ENCODE data around the gene SLC28A1. TPM values are rescaled to one million over a fixed set of nuclear protein-coding genes. Genes with fewer than 3 reads are reported as not detected.

The SLC28A1 gene
- total RNA-seq, 1 experiment from 2014 or later: 0.17 TPM

GRCh38 chr15:84970843-84971242 is 86.4 kb downstream of the SLC28A1 start:
- no peak overlapping the region for H3K4me3 Mint-ChIP-seq (ENCODE audit: low read depth, unreplicated experiment)

GRCh38 chr15:84973492-84974460 is 89.3 kb downstream of the SLC28A1 start:
- no peaks in the 10 kb centered on the region for H3K9me3 Mint-ChIP-seq (ENCODE audit: low read depth, unreplicated experiment)
- H3K27ac Mint-ChIP-seq (ENCODE audit: unreplicated experiment): no peak overlapping the region
- no peaks in the 10 kb centered on the region for H3K27me3 Mint-ChIP-seq (ENCODE audit: unreplicated experiment)
- H3K4me1 Mint-ChIP-seq (ENCODE audit: low read depth, unreplicated experiment): no peaks in the 10 kb centered on the region
- CTCF ChIA-PET: no interaction called here
- intact Hi-C loops (cut with micrococcal nuclease; ENCODE audit: unreplicated experiment): no loop called here
- H3K36me3 Mint-ChIP-seq (ENCODE audit: insufficient read depth, unreplicated experiment): no peaks in the 10 kb centered on the region
- H3K4me3 Mint-ChIP-seq (ENCODE audit: low read depth, unreplicated experiment): no peak overlapping the region
- no TSS peak for BruUV-seq (replicated peaks)
- DNase-seq: no peak
- no peak for TF ChIP-seq CTCF (IDR thresholded peaks at IDR 0.05; ENCODE audit: unreplicated experiment)

More at GRCh38 chr15:84970843-84971242, 86.4 kb downstream of the SLC28A1 start:
- intact Hi-C loops (cut with micrococcal nuclease; ENCODE audit: unreplicated experiment): no loop called here
- DNase-seq: no peak
- H3K4me1 Mint-ChIP-seq (ENCODE audit: low read depth, unreplicated experiment): peaks cover 8% of the 10 kb centered on the region
- no peaks in the 10 kb centered on the region for H3K36me3 Mint-ChIP-seq (ENCODE audit: insufficient read depth, unreplicated experiment)
- CTCF ChIA-PET: no interaction called here
- BruUV-seq (replicated peaks): no TSS peak
- H3K9me3 Mint-ChIP-seq (ENCODE audit: low read depth, unreplicated experiment): peaks cover 2% of the 10 kb centered on the region
- no peak overlapping the region for H3K27ac Mint-ChIP-seq (ENCODE audit: unreplicated experiment)
- no peaks in the 10 kb centered on the region for H3K27me3 Mint-ChIP-seq (ENCODE audit: unreplicated experiment)
- TF ChIP-seq CTCF (IDR thresholded peaks at IDR 0.05; ENCODE audit: unreplicated experiment): no peak

DNA sequence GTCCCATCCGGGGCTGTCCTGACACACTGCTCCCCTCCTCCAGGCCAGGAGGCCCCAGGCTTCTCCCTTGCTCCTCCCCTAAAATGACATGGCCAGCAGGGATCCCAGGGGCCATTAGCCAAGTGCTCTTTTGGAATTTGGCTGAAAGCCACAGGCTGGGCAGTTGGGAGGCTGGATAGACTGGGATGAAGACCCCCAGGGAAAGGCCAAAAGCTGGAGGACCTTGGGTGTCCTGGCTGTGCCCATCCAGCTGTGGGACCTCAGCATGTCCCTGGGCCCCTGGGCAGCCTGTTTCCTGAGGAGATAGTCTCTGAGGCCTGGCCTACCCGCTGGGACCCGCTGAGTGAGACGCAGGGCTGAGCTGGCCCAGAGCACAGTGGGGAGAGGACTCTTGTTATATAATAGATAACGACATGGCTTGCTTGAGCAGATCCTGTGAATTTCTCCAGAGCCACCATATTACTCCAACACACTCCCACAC is 91.4 kb downstream of the SLC28A1 start:
- DNase-seq: no peak
- H3K9me3 Mint-ChIP-seq (ENCODE audit: low read depth, unreplicated experiment): no peaks in the 10 kb centered on the region
- H3K36me3 Mint-ChIP-seq (ENCODE audit: insufficient read depth, unreplicated experiment): peaks cover 15% of the 10 kb centered on the region
- TF ChIP-seq CTCF (IDR thresholded peaks at IDR 0.05; ENCODE audit: unreplicated experiment): no peak
- CTCF ChIA-PET: interaction anchor here (0.6 to 0.7 kb wide), 3 partner anchors 12 to 204 kb away, joined by 3 to 4 read pairs (median 3); no protein-coding TSS in a partner anchor
- no TSS peak for BruUV-seq (replicated peaks)
- no peak overlapping the region for H3K27ac Mint-ChIP-seq (ENCODE audit: unreplicated experiment)
- no peak overlapping the region for H3K4me3 Mint-ChIP-seq (ENCODE audit: low read depth, unreplicated experiment)
- H3K27me3 Mint-ChIP-seq (ENCODE audit: unreplicated experiment): no peaks in the 10 kb centered on the region
- intact Hi-C loops (cut with micrococcal nuclease; ENCODE audit: unreplicated experiment): no loop called here
- H3K4me1 Mint-ChIP-seq (ENCODE audit: low read depth, unreplicated experiment): peaks cover 9% of the 10 kb centered on the region

DNA sequence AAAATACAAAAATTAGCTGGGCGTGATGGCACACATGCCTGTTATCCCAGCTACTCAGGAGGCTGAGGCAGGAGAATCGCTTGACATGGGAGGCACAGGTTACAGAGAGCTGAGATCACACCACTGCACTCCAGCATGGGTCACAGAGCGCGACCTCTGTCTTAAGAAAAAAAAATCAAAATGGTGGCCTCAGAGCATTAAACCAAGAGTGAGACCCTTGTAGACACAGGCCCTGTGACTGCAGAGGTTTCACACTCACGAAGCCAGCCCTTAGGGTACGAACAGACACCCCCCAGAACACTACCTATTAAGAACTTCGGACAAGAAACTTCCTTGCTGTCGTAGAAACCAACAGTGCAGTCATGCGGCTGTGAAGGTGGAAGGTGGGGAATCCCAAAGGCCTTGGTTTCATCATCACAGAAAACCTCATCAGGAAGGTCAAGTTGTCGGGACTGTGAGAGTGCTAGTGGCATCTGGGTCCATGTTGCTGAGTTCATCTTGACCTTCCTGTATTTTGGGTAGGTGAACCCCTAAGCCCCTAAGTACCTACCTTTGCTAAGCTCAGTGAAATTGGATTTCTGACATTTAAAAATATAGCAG is 92.4 kb downstream of the SLC28A1 start:
- H3K27me3 Mint-ChIP-seq (ENCODE audit: unreplicated experiment): no peaks in the 10 kb centered on the region
- H3K27ac Mint-ChIP-seq (ENCODE audit: unreplicated experiment): no peak overlapping the region
- no TSS peak for BruUV-seq (replicated peaks)
- intact Hi-C loops (cut with micrococcal nuclease; ENCODE audit: unreplicated experiment): no loop called here
- DNase-seq: no peak
- peaks cover 9% of the 10 kb centered on the region for H3K4me1 Mint-ChIP-seq (ENCODE audit: low read depth, unreplicated experiment)
- CTCF ChIA-PET: no interaction called here
- peaks cover 24% of the 10 kb centered on the region for H3K36me3 Mint-ChIP-seq (ENCODE audit: insufficient read depth, unreplicated experiment)
- H3K4me3 Mint-ChIP-seq (ENCODE audit: low read depth, unreplicated experiment): no peak overlapping the region
- no peak for TF ChIP-seq CTCF (IDR thresholded peaks at IDR 0.05; ENCODE audit: unreplicated experiment)
- no peaks in the 10 kb centered on the region for H3K9me3 Mint-ChIP-seq (ENCODE audit: low read depth, unreplicated experiment)

Measured in Calu3 (cell line).